ENCODE data around the gene CAMTA1.
A peak's percentile ranks its signal among the peaks of the same experiment; 100 is the strongest.

CAMTA1 gene

DNA sequence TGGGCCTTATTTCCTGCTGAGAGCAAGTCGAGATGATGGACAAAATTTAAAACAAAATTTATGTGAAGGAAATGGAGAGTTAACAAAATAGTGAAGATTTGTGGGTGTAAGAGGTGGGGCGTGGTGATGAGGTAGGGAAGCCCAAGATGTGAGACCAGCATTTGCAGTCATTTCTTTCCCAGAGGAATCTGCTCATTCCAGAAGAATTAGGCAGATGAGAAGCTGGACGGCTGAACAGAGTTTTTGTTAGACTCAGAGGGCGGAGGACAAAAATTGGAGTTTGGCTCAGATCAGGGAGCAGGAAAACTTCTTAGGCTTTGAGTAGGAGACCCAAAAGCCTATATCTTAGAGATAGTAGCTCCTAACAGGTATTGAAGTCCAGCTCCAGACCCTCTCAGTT is 65.3 kb downstream of the CAMTA1 start:
- peaks cover 21% of the 10 kb centered on the region for H3K36me3 ChIP-seq (ENCODE audit: control insufficient read depth, insufficient read depth, low read length)
- H3K4me3 ChIP-seq (ENCODE audit: low read depth, low read length) = no peak overlapping the region
- no peaks in the 10 kb centered on the region for H3K27me3 ChIP-seq (ENCODE audit: control insufficient read depth, insufficient read depth, low read length)
- no peak overlapping the region for H3K27ac ChIP-seq (ENCODE audit: low read depth, low read length)
- H3K9me3 ChIP-seq (ENCODE audit: control insufficient read depth, insufficient read depth, low read depth, low read length) = peaks cover 7% of the 10 kb centered on the region
- H3K9ac ChIP-seq (ENCODE audit: low read length) = no peak overlapping the region
- H3K4me1 ChIP-seq (ENCODE audit: control insufficient read depth, insufficient read depth, low read length) = no peaks in the 10 kb centered on the region

GRCh38 chr1:6852136-6852890 is 67.1 kb downstream of the CAMTA1 start:
- no peaks in the 10 kb centered on the region for H3K27me3 ChIP-seq (ENCODE audit: control insufficient read depth, insufficient read depth, low read length)
- H3K9me3 ChIP-seq (ENCODE audit: control insufficient read depth, insufficient read depth, low read depth, low read length) = no peaks in the 10 kb centered on the region; the same call in 1 of the 2 replicates

DNA sequence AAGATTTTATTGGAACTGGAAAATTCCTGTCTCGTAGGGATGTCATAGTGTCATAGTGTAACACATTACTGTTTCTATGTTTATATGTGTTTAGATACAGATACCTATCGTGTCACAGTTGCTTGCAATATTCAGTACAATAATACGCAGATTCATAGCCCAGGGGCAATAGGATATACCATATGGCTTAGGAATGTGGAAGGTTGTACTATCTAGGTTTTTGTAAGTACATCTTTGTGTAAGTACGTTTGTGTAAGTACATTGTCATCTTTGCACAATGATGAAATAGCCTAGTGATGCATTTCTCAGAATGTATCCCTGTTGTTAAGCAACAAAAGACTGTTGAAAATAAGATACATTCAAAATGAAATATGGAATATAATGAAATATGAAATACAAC is 68.9 kb downstream of the CAMTA1 start:
- Histone ChIP-seq H3K4me3 (ENCODE audit: low read depth, low read length) (no peak overlapping the region), H3K27me3 (ENCODE audit: control insufficient read depth, insufficient read depth, low read length) (no peaks in the 10 kb centered on the region), H3K27ac (ENCODE audit: low read depth, low read length) (no peak overlapping the region), H3K36me3 (ENCODE audit: control insufficient read depth, insufficient read depth, low read length) (peaks cover 19% of the 10 kb centered on the region), H3K9me3 (ENCODE audit: control insufficient read depth, insufficient read depth, low read depth, low read length) (no peaks in the 10 kb centered on the region; the same call in 1 of the 2 replicates), H3K9ac (ENCODE audit: low read length) (no peak overlapping the region), H3K4me1 (ENCODE audit: control insufficient read depth, insufficient read depth, low read length) (peaks cover 2% of the 10 kb centered on the region)

More at GRCh38 chr1:6852136-6852890, 67.1 kb downstream of the CAMTA1 start:
- Histone ChIP-seq H3K27ac (ENCODE audit: low read depth, low read length) (no peak overlapping the region), H3K4me3 (ENCODE audit: low read depth, low read length) (no peak overlapping the region), H3K36me3 (ENCODE audit: control insufficient read depth, insufficient read depth, low read length) (peaks cover 19% of the 10 kb centered on the region), H3K4me1 (ENCODE audit: control insufficient read depth, insufficient read depth, low read length) (no peaks in the 10 kb centered on the region; the same call in 1 of the 2 replicates), H3K9ac (ENCODE audit: low read length) (no peak overlapping the region)

DNA sequence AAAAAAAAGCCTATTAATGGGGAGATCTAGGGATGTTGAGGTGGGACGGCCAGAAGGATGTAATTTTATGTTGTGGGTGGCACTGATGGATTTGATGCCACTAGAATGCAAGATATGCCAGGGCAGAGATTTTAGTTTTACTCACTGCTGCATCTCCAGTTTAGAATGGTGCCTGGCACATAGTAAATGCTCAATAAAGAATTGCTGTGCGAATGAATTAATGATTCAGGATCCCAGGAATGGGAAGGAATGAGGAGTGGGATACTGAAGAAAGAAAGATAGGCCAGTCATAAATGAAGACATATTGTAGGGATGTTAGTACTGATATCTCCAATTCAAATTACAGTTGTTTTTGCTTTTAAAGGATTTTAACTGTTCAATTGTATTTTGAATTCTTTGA is 72.6 kb downstream of the CAMTA1 start:
- peaks cover 14% of the 10 kb centered on the region for H3K4me1 ChIP-seq (ENCODE audit: control insufficient read depth, insufficient read depth, low read length)
- no peak overlapping the region for H3K9ac ChIP-seq (ENCODE audit: low read length)
- H3K9me3 ChIP-seq (ENCODE audit: control insufficient read depth, insufficient read depth, low read depth, low read length) = no peaks in the 10 kb centered on the region; the same call in 1 of the 2 replicates
- H3K36me3 ChIP-seq (ENCODE audit: control insufficient read depth, insufficient read depth, low read length) = peaks cover 16% of the 10 kb centered on the region
- no peak overlapping the region for H3K27ac ChIP-seq (ENCODE audit: low read depth, low read length)
- no peaks in the 10 kb centered on the region for H3K27me3 ChIP-seq (ENCODE audit: control insufficient read depth, insufficient read depth, low read length)
- H3K4me3 ChIP-seq (ENCODE audit: low read depth, low read length) = no peak overlapping the region

DNA sequence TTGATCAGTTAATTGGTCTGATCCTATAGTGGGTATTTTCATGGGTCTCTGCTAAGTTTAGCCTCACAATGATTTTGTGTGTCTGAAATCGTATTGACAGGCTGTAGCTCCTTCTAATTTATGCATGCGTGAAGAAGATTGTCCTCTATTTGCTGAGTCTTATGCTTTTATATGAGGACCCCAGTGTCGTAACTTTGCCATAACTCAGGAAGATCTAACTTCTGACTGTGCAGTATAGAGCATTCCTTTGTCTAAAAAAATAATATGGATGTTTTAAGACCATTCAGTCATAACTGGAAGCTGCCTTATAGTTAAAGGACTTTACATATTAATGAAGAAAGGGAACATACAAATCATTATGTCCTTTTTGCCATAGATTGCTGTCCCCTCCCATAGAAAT is 73.3 kb downstream of the CAMTA1 start:
- H3K9ac ChIP-seq (ENCODE audit: low read length) = no peak overlapping the region
- H3K27me3 ChIP-seq (ENCODE audit: control insufficient read depth, insufficient read depth, low read length) = no peaks in the 10 kb centered on the region
- H3K9me3 ChIP-seq (ENCODE audit: control insufficient read depth, insufficient read depth, low read depth, low read length) = no peaks in the 10 kb centered on the region; the same call in 1 of the 2 replicates
- H3K36me3 ChIP-seq (ENCODE audit: control insufficient read depth, insufficient read depth, low read length) = peaks cover 13% of the 10 kb centered on the region
- H3K4me3 ChIP-seq (ENCODE audit: low read depth, low read length) = no peak overlapping the region
- H3K4me1 ChIP-seq (ENCODE audit: control insufficient read depth, insufficient read depth, low read length) = peaks cover 14% of the 10 kb centered on the region
- H3K27ac ChIP-seq (ENCODE audit: low read depth, low read length) = no peak overlapping the region

DNA sequence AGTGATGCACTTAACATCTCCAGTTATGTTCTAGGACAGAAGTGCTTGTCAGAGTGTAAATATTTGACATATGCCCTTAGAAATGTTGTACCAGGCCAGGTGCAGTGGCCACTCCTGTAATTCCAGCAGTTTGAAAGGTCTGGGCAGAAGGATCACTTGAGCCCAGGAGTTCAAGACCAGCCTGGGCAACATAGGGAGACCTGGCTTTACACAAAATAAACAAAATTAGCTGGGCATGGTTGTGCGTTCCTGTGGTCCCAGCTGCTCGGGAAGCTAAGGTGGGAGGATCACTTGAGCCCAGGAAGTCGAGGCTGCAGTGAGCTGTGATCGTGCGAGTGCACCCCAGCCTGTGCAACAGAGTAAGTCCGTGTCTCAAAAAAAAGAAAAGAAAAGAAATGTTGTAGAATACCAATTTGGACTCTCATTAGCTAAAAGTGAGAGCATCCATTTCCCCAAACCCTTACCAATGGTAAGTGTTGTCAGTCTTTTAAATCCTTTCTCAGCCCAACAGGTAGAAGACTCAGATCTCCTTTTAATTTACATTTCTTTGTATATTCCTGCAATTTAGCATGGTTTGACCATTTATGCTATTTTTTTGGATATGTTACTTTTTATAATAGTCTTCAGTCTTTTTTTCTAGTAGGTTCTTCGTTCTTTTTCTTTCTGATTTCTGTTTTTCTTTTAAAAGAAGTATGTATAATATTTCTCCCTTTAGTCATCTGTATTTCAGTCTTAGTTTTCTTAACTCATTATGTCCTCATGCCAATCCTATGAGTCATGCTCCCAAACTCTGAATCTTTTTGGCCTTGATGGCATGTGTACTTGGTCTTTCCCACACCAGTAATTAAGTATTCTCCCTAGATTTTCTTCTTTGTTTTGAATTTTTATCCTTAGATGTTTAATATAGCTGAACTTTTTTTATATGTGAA is 74.4 kb downstream of the CAMTA1 start:
- Histone ChIP-seq H3K27ac (ENCODE audit: low read depth, low read length) (peak overlapping the region; percentile 65; the same call in 1 of the 2 replicates), H3K4me3 (ENCODE audit: low read depth, low read length) (no peak overlapping the region), H3K27me3 (ENCODE audit: control insufficient read depth, insufficient read depth, low read length) (no peaks in the 10 kb centered on the region), H3K9ac (ENCODE audit: low read length) (peak overlapping the region; percentile 40), H3K36me3 (ENCODE audit: control insufficient read depth, insufficient read depth, low read length) (peaks cover 7% of the 10 kb centered on the region; the same call in 1 of the 2 replicates), H3K4me1 (ENCODE audit: control insufficient read depth, insufficient read depth, low read length) (peaks cover 14% of the 10 kb centered on the region), H3K9me3 (ENCODE audit: control insufficient read depth, insufficient read depth, low read depth, low read length) (no peaks in the 10 kb centered on the region)

DNA sequence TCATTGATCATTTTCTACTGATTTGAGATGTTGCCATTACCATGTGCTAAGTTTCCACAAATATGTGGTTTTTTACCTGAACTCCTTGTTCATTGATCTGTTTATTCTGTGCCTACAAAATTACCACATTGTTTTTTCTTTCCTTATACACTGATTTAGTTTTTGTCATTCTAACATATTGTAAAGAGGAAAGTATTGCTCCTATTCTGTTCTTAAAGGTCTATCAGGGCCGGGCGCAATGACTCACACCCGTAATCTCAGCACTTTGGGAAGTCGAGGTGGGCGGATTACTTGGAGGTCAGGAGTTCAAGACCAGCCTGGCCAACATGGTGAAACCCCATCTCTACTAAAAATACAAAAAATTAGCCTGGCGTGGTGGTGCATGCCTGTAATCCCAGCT is 75.1 kb downstream of the CAMTA1 start:
- no peaks in the 10 kb centered on the region for H3K27me3 ChIP-seq (ENCODE audit: control insufficient read depth, insufficient read depth, low read length)
- H3K9me3 ChIP-seq (ENCODE audit: control insufficient read depth, insufficient read depth, low read depth, low read length) = no peaks in the 10 kb centered on the region
- H3K36me3 ChIP-seq (ENCODE audit: control insufficient read depth, insufficient read depth, low read length) = peaks cover 4% of the 10 kb centered on the region; the same call in 1 of the 2 replicates
- no peak overlapping the region for H3K9ac ChIP-seq (ENCODE audit: low read length)
- peaks cover 17% of the 10 kb centered on the region for H3K4me1 ChIP-seq (ENCODE audit: control insufficient read depth, insufficient read depth, low read length)
- H3K27ac ChIP-seq (ENCODE audit: low read depth, low read length) = peak overlapping the region; percentile 65; the same call in 1 of the 2 replicates
- no peak overlapping the region for H3K4me3 ChIP-seq (ENCODE audit: low read depth, low read length)

- no peak overlapping the region for H3K4me3 ChIP-seq (ENCODE audit: low read depth, low read length)
- H3K27ac ChIP-seq (ENCODE audit: low read depth, low read length) = no peak overlapping the region
- H3K9ac ChIP-seq (ENCODE audit: low read length) = no peak overlapping the region
- no peaks in the 10 kb centered on the region for H3K9me3 ChIP-seq (ENCODE audit: control insufficient read depth, insufficient read depth, low read depth, low read length)
- H3K4me1 ChIP-seq (ENCODE audit: control insufficient read depth, insufficient read depth, low read length) = peaks cover 25% of the 10 kb centered on the region
- H3K27me3 ChIP-seq (ENCODE audit: control insufficient read depth, insufficient read depth, low read length) = no peaks in the 10 kb centered on the region
- H3K36me3 ChIP-seq (ENCODE audit: control insufficient read depth, insufficient read depth, low read length) = no peaks in the 10 kb centered on the region
Observed at GRCh38 chr1:6861075-6861724, 75.9 kb downstream of the CAMTA1 start.

DNA sequence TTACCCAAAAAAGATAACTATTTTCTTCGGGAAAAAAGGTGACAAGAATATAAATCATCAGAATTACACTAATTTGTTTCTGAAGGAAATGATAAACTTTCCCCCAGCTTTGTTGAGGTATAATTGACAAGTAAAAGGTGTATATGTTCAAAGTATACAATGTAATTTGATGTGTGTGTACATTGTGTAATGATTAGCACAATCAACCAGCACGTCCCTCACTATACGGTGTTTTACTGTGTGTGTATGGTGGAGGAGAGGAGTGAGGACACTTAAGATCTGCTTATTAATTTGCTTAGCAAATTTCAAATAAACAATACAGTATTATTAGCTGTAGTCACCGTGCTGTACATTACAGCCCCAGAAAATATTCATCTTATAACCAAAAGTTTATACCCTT is 77.7 kb downstream of the CAMTA1 start:
- no peaks in the 10 kb centered on the region for H3K36me3 ChIP-seq (ENCODE audit: control insufficient read depth, insufficient read depth, low read length)
- H3K9me3 ChIP-seq (ENCODE audit: control insufficient read depth, insufficient read depth, low read depth, low read length) = no peaks in the 10 kb centered on the region
- no peak overlapping the region for H3K27ac ChIP-seq (ENCODE audit: low read depth, low read length)
- H3K4me3 ChIP-seq (ENCODE audit: low read depth, low read length) = no peak overlapping the region
- peaks cover 42% of the 10 kb centered on the region for H3K4me1 ChIP-seq (ENCODE audit: control insufficient read depth, insufficient read depth, low read length)
- no peak overlapping the region for H3K9ac ChIP-seq (ENCODE audit: low read length)
- H3K27me3 ChIP-seq (ENCODE audit: control insufficient read depth, insufficient read depth, low read length) = no peaks in the 10 kb centered on the region

DNA sequence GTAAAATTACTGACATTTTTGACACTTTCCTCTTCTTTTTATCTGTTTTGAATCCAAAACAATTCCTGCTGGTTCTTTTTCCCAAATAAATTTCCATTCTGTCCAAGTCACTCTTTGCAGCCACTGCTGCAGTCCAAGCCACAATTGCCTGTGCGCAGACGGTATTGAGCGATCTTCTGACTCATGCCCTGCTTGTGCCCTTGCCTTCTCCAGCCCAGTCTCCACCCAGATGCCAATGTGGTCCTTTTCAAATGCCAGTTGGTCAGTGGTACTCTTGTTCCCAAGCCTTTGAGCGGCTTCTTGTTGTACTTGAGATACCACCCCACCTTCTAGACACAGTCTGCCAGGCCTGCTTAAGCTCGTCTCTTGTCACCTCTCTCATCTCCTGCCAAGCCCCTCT is 78.9 kb downstream of the CAMTA1 start:
- Histone ChIP-seq H3K4me1 (ENCODE audit: control insufficient read depth, insufficient read depth, low read length) (peaks cover 53% of the 10 kb centered on the region), H3K27ac (ENCODE audit: low read depth, low read length) (no peak overlapping the region), H3K36me3 (ENCODE audit: control insufficient read depth, insufficient read depth, low read length) (no peaks in the 10 kb centered on the region), H3K9ac (ENCODE audit: low read length) (no peak overlapping the region), H3K4me3 (ENCODE audit: low read depth, low read length) (no peak overlapping the region), H3K9me3 (ENCODE audit: control insufficient read depth, insufficient read depth, low read depth, low read length) (no peaks in the 10 kb centered on the region), H3K27me3 (ENCODE audit: control insufficient read depth, insufficient read depth, low read length) (no peaks in the 10 kb centered on the region)
